Stimulated activated CD8-positive, alpha-beta memory T cell treated with anti-CD3 and anti-CD28 coated beads, Interleukin-12 subunit alpha, Interleukin-12 subunit beta, amount 100 ng/mL, for 24 hours (primary cell): ENCODE data around the gene TSNAX.

Experiments
- DNase-seq: peaks from one replicate; pipeline ENCODE4 v3.0.0-alpha.2; 2020; ENCODE audit errors: extremely low read depth

TSNAX gene

GRCh38 chr1:231601824-231602672 is 73.6 kb downstream of the TSNAX start:
- no peak for DNase-seq

DNA sequence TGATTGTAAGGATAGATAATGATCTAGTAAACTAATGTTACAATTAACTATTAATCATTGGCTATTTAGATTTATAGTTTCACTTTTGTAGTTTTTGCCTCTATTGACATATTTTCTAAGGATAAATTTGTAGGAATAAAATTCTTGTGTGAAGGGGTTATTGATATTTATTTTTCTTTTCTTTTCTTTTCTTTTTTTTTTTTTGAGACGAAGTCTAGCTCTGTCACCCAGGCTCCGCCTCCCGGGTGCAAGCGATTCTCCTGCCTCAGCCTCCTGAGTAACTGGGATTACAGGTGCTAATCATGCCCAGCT is 74.2 kb downstream of the TSNAX start:
- DNase-seq: no peak

- DNase-seq: no peak
Measured at GRCh38 chr1:231603598-231604275, 75.3 kb downstream of the TSNAX start.

DNA sequence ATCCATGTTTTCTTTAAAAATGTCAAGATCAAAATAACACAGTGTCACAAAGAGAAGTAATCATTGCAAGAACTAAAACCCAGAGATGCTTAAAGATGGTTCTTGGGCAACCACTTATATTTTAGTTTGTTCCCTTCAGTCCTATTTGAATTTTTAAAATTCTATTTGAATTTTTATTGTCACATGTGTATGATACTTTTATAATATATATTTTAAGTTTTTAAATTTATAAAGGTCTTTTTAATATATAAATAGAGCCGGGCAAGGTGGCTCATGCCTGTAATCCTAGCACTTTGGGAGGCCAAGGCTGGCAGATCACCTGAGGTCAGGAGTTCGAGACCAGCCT is 75.8 kb downstream of the TSNAX start:
- DNase-seq: no peak

DNA sequence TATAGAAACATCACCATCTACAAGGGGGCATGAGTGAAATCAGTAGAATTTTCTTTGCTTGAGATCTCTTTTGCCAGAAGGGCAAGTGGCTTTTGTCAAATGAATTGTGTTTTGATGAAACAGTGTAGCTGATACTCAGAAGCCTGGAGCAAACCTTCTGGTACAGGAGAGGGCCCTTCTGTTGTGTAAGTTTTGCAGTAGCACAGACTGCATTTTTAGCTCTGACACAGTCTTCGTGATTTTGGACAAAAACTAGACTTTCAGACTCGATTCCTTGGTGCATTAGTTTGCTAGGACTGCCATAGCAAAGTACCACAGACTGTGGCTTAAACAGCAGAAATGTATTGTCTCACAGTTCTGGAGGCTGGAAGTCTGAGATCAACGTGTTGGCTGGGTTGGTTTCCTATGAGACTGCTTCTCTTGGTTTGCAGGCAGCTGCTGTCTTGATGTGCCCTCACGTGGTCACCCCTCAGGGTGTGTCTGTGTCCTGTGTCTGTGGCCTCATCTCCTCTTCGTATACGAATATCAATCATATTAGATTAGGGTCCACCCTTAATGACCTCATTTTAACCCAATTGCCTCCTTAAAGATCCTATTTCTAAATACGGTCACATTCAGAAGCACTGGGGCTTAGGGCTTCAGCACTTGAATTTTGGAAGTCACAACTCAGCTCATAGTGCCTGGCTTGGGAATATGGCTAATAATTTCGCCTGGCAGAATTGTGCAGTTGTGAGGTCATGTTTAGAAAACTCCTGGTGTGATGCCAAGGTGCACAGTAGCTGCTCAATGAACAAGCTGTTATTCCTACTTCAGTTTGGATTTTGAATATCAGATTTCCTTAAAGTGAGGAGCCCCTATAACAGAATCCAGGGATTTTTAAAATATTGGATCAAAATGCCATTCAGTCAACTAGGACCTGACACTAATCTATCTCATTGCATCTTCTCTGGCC is 77.0 kb downstream of the TSNAX start:
- no peak for DNase-seq

DNA sequence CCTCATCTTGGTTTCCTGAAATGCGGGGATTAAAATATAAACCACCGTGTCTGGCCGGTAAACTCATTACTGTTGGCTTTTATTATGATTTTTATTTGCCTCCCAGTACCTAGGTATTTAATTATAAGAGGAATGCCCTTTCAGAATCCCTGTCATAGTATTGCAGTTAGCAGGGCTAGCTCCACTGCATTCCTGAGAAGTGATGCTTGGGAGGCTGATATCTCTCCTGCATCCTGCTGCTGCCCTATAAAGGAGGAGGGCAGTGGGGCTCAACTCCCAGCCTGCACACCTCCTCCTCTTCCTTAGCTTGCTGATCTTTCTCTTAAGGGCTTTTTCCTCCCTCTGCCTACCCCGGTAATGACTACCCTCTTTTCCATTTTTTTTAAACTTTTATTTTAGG is 78.2 kb downstream of the TSNAX start:
- no peak for DNase-seq

GRCh38 chr1:231610388-231610787 is 81.9 kb downstream of the TSNAX start:
- DNase-seq: no peak

GRCh38 chr1:231611111-231611510 is 82.6 kb downstream of the TSNAX start:
- no peak for DNase-seq

DNA sequence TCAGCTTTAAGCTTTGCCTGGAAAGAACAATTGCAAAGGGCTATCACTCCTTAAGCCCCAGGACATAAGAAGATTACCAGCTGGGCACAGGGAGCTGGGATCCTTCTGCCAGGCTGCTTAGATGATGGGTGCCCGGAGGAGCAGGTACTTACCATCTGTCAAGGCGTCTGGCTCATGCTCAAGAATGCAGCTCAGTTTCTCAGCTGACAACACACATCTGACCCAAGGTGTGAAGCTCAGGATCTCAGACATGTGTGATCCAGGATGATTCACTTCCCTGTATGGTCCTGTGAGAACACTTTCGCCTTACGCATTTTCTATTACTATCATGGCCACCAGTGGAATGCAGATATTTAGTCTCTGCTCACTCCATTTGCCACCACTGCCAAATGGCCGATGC is 83.4 kb downstream of the TSNAX start:
- DNase-seq: no peak

- no peak for DNase-seq
Measured at GRCh38 chr1:231612393-231613089, 84.1 kb downstream of the TSNAX start.

DNA sequence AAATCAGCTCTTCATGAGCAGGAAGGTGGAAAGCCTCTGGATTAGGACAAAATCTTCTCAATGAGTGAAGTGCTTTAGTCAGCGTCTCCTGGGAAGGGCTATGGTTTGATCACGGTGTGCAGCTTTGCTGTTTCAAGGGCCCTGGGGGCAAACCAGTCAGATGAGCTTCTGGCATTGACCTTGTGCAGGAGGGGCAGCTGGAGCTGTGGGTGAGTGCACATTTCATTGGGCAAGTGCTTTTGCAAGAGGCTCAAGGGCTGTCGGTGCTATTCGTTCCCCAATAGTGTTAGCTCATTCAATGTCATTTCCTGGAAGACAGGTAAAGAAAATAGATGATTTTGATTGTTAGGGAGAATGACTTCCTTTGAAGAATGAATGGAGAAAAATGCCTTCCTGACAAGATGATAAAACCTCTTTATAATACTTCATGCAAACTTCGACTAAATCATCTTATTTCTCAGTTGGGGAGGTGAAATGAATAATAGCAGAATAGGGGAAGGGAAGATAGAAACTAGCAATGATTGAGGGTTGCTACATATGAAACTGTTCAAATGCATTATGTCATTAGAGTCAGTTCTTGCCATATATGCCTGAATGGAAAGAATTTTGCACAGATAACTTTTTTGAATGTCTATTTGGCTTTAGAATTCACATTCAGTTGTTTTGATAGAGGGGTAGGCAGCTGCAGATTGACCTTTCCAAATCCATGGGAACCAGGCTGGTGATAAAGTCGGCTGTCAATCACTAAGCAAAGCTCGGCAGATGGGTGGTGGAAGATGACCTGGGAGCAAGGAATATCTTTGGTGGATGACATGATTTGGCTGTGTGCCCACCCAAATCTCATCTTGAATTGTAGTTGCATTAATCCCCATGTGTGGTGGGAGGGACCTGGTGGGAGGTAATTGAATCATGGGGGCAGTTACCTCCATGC is 85.2 kb downstream of the TSNAX start:
- DNase-seq: no peak
